Fibroblast of skin of back (primary cell): Measurements from ENCODE around the gene FAM13B.
"Not testable (repeated sequence)": the region's sequence is repeated elsewhere in the genome, so short reads cannot be mapped to it uniquely, and the experiment has no call there.

Experiments
- DNase-seq: peaks from one replicate; pipeline ENCODE4 v3.0.0-alpha.2; 2013

FAM13B gene

GRCh38 chr5:138033907-138034306 is 1.0 kb upstream of the FAM13B start:
- DNase-seq: peak; percentile 91

GRCh38 chr5:138033386-138033808 is 518 bp upstream of the FAM13B start:
- DNase-seq: no peak

- DNase-seq: peak; percentile 40
These were observed 779 bp downstream of the FAM13B start for GRCh38 chr5:138032028-138032571.

GRCh38 chr5:138029944-138030343 is 2.9 kb downstream of the FAM13B start:
- no peak for DNase-seq

GRCh38 chr5:138029501-138029900 is 3.4 kb downstream of the FAM13B start:
- no peak for DNase-seq

GRCh38 chr5:138028971-138029365 is 3.9 kb downstream of the FAM13B start:
- no peak for DNase-seq

- not testable (repeated sequence) for DNase-seq
These were observed 4.5 kb downstream of the FAM13B start for GRCh38 chr5:138028262-138028970.

GRCh38 chr5:138026793-138027192 is 6.1 kb downstream of the FAM13B start:
- not testable (repeated sequence) for DNase-seq

GRCh38 chr5:138025285-138025684 is 7.6 kb downstream of the FAM13B start:
- no peak for DNase-seq

- peak; percentile 28 for DNase-seq
These were observed 8.8 kb downstream of the FAM13B start for GRCh38 chr5:138024117-138024516.

GRCh38 chr5:138022912-138023311 is 10.0 kb downstream of the FAM13B start:
- no peak for DNase-seq

GRCh38 chr5:138021771-138022170 is 11.1 kb downstream of the FAM13B start:
- DNase-seq: no peak

GRCh38 chr5:138018849-138019248 is 14.0 kb downstream of the FAM13B start:
- DNase-seq: peak; percentile 53

GRCh38 chr5:138015916-138016315 is 17.0 kb downstream of the FAM13B start:
- DNase-seq: no peak

- DNase-seq: no peak
These were observed 20.9 kb downstream of the FAM13B start for GRCh38 chr5:138011991-138012390.

GRCh38 chr5:138000102-138000723 is 32.7 kb downstream of the FAM13B start:
- no peak for DNase-seq

- DNase-seq: peak; percentile 35
These were observed 35.1 kb downstream of the FAM13B start for GRCh38 chr5:137997726-137998213.

GRCh38 chr5:137995749-137996128 is 37.1 kb downstream of the FAM13B start:
- no peak for DNase-seq

GRCh38 chr5:137995077-137995748 is 37.7 kb downstream of the FAM13B start:
- DNase-seq: peak; percentile 45

- DNase-seq: no peak
These were observed 38.3 kb downstream of the FAM13B start for GRCh38 chr5:137994556-137994955.

- DNase-seq: no peak
These were observed 43.5 kb downstream of the FAM13B start for GRCh38 chr5:137989419-137989818.

GRCh38 chr5:137975208-137975607 is 57.7 kb downstream of the FAM13B start:
- no peak for DNase-seq

GRCh38 chr5:137970384-137970783 is 62.5 kb downstream of the FAM13B start:
- not testable (repeated sequence) for DNase-seq
